ENCODE results near the gene FA2H.
"Not testable (repeated sequence)": the region's sequence is repeated elsewhere in the genome, so short reads cannot be mapped to it uniquely, and the experiment has no call there.

DNA sequence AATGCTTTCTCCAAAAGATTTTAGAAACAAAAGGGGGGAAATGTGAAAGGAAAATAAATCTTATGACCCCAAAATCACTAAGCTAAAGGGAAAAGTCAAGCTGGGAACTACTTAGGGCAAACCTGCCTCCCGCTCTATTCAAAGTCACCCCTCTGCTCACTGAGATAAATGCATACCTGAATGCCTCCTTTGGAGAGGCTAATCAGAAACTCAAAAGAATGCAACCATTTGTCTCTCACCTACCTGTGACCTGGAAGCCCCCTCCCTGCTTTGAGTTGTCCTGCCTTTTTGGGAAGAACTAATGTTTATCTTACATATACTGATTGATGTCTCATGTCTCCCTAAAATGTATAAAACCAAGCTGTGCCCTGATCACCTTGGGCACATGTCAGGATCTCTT is 36.6 kb upstream of the FA2H start:
- TF ChIP-seq POLR2A (IDR thresholded peaks at IDR 0.05) = not testable (repeated sequence)
- TF ChIP-seq, protein P1, sequence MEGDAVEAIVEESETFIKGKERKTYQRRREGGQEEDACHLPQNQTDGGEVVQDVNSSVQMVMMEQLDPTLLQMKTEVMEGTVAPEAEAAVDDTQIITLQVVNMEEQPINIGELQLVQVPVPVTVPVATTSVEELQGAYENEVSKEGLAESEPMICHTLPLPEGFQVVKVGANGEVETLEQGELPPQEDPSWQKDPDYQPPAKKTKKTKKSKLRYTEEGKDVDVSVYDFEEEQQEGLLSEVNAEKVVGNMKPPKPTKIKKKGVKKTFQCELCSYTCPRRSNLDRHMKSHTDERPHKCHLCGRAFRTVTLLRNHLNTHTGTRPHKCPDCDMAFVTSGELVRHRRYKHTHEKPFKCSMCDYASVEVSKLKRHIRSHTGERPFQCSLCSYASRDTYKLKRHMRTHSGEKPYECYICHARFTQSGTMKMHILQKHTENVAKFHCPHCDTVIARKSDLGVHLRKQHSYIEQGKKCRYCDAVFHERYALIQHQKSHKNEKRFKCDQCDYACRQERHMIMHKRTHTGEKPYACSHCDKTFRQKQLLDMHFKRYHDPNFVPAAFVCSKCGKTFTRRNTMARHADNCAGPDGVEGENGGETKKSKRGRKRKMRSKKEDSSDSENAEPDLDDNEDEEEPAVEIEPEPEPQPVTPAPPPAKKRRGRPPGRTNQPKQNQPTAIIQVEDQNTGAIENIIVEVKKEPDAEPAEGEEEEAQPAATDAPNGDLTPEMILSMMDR (IDR thresholded peaks at IDR 0.05) = not testable (repeated sequence)
